Lower leg skin (tissue), 4 donors: Measurements from ENCODE around the gene ZNF483. TPM values are rescaled to one million over a fixed set of nuclear protein-coding genes. Genes with fewer than 3 reads are reported as not detected.
"Not testable (repeated sequence)": the region's sequence is repeated elsewhere in the genome, so short reads cannot be mapped to it uniquely, and the experiment has no call there.

ENCODE experiments used
- DNase-seq, 2 donors: peaks; one replicate each; pipeline ENCODE4 v3.0.0-alpha.2; 2019; ENCODE audit warnings: low spot score in 2 of 2
- H3K4me3 ChIP-seq: fragments of 200-600 bp; sonication (generic); 2 replicates; pipeline ENCODE4 v1.5.1; 2017; ENCODE audit warnings: mild to moderate bottlenecking, low read depth; ENCODE audit not compliant: poor library complexity, severe bottlenecking
- POLR2A ChIP-seq, 2 donors: fragments of 450-650 bp; IDR thresholded peaks; one replicate each; pipeline ENCODE4 v1.6.1; 2016 to 2017; ENCODE audit warnings: antibody characterized with exemption in 2 of 2, mild to moderate bottlenecking in 1 of 2, moderate library complexity in 1 of 2
- WGBS, 2 donors: methylation state at CpG; one replicate each; pipeline ENCODE4 v1.1.5; 2018; 5-methylcytosine and 5-hydroxymethylcytosine counted together
- intact Hi-C: fragments of 100-400 bp; cut with DNase I; formaldehyde crosslinking; loops from one replicate; pipeline ENCODE4 v1.15.0; 2023; ENCODE audit warnings: low total_unique reads
- total RNA-seq, 4 donors: library from RNA; depleted of rRNA; stranded (reverse); fragments of >200 nt; gene quantifications; one replicate each; pipeline ENCODE4 v1.1.0, GENCODE V29; 2016
- TF ChIP-seq, protein P1 (sequence below), 3 donors: fragments of 450-650 bp; IDR thresholded peaks; one replicate each; pipeline ENCODE4 v1.5.1; 2016; ENCODE audit warnings: antibody characterized with exemption in 3 of 3, mild to moderate bottlenecking in 3 of 3, moderate library complexity in 2 of 3

ZNF483 gene
- total RNA-seq, 4 donors from 2014 or later, result 0.55 to 3.4 (median 2.3) TPM

- TF ChIP-seq, protein P1, sequence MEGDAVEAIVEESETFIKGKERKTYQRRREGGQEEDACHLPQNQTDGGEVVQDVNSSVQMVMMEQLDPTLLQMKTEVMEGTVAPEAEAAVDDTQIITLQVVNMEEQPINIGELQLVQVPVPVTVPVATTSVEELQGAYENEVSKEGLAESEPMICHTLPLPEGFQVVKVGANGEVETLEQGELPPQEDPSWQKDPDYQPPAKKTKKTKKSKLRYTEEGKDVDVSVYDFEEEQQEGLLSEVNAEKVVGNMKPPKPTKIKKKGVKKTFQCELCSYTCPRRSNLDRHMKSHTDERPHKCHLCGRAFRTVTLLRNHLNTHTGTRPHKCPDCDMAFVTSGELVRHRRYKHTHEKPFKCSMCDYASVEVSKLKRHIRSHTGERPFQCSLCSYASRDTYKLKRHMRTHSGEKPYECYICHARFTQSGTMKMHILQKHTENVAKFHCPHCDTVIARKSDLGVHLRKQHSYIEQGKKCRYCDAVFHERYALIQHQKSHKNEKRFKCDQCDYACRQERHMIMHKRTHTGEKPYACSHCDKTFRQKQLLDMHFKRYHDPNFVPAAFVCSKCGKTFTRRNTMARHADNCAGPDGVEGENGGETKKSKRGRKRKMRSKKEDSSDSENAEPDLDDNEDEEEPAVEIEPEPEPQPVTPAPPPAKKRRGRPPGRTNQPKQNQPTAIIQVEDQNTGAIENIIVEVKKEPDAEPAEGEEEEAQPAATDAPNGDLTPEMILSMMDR (IDR thresholded peaks at IDR 0.05), result no peak
- TF ChIP-seq POLR2A (IDR thresholded peaks at IDR 0.05), result no peak
- intact Hi-C loops, result no loop called here
- no peak overlapping the region for H3K4me3 ChIP-seq
- DNase-seq, result no peak
Measured at GRCh38 chr9:111561165-111561719, 36.3 kb downstream of the ZNF483 start.

GRCh38 chr9:111566234-111566633, 41.3 kb downstream of the ZNF483 start:
- no peak for TF ChIP-seq POLR2A (IDR thresholded peaks at IDR 0.05)
- TF ChIP-seq, protein P1 (IDR thresholded peaks at IDR 0.05), result no peak
- DNase-seq, result peak in 1 of 2 donors; percentile 19
- WGBS, 2 donors, result 29 to 39% methylated on average over 1 of the region's 1 CpG
- no peak overlapping the region for H3K4me3 ChIP-seq
- intact Hi-C loops, result no loop called here

DNA sequence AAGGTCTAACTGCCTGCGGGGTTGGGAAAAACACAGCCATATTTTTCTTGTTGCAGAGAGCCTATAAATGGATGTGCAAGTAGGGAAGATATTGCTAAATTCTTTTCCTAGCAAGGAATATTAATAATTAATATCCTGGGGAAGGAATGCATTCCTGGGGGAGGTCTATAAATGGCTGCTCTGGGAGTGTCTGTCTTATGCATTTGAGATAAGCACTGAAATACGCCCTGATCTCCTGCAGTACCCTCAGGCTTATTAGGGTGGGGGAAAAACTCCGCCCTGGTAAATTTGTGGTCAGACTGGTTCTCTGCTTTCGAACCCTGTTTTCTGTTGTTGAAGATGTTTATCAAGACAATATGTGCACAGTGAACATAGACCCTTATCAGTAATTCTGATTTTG, 43.1 kb downstream of the ZNF483 start:
- intact Hi-C loops, H3K4me3 ChIP-seq, DNase-seq: not testable (repeated sequence)
- WGBS, 2 donors, result 85 to 86% methylated on average over 4 of the region's 4 CpGs

GRCh38 chr9:111572950-111573604, 48.1 kb downstream of the ZNF483 start:
- no peak for TF ChIP-seq POLR2A (IDR thresholded peaks at IDR 0.05)
- TF ChIP-seq, protein P1 (IDR thresholded peaks at IDR 0.05), result no peak
- intact Hi-C loops, result no loop called here
- 71% methylated on average over 4 of the region's 4 CpGs for WGBS, 2 donors
- H3K4me3 ChIP-seq, result no peak overlapping the region
- DNase-seq, result no peak

DNA sequence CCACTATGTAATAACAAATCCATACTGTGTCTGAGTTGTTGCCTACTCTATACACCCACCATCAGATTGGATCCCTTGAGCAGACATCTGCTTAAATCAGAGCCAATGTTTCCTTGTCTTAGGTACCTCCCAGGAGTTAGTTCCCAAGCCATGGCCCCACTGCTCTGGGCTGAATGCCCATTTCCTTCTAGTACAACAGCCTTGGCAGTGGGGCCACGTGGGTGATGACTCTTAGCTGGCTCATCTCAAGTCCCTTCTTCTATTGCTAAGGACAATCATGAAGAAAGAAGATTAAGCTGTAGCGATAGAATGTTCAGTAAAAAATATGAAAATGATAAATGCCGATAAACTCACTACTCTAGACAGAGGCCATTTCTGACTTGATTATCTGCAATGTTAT, 57.9 kb downstream of the ZNF483 start:
- intact Hi-C loops, result no loop called here
- WGBS, 2 donors, result 76% methylated on average over 3 of the region's 3 CpGs
- no peak for DNase-seq
- H3K4me3 ChIP-seq, result no peak overlapping the region
- no peak for TF ChIP-seq POLR2A (IDR thresholded peaks at IDR 0.05)
- TF ChIP-seq, protein P1 (IDR thresholded peaks at IDR 0.05), result no peak

GRCh38 chr9:111586378-111586777, 61.4 kb downstream of the ZNF483 start:
- intact Hi-C loops, result no loop called here
- peak in 1 of 2 donors; percentile 17 for DNase-seq
- WGBS, 2 donors, result 92 to 95% methylated on average over 5 of the region's 5 CpGs
- H3K4me3 ChIP-seq, result no peak overlapping the region
- TF ChIP-seq, protein P1 (IDR thresholded peaks at IDR 0.05), result no peak
- TF ChIP-seq POLR2A (IDR thresholded peaks at IDR 0.05), result no peak
